IMR-90 (cell line): Measurements from ENCODE around the gene ZNF182. TPM values are rescaled to one million over a fixed set of nuclear protein-coding genes. Genes with fewer than 3 reads are reported as not detected.
"Not testable (repeated sequence)": the region's sequence is repeated elsewhere in the genome, so short reads cannot be mapped to it uniquely, and the experiment has no call there.

Experiments used
- ATAC-seq: fragments of 200-7000 bp; cut with Tn5 transposase; 2 replicates; pipeline ENCODE4 v1.9.1; 2020; ENCODE audit warnings: low read depth, mild to moderate bottlenecking, moderate library complexity
- BruUV-seq: library from RNA; stranded (reverse); fragments of 400-500 nt; replicated peaks from 2 replicates; lab custom pipeline; 2021; lab: Mats Ljungman, UMichigan
- CTCF ChIA-PET: fragments of 300-600 bp; formaldehyde crosslinking; extraction: SDS; loops from one replicate; lab custom pipeline; 2021; ENCODE audit warnings: antibody characterized with exemption; lab: Yijun Ruan, JAX
- POLR2A ChIA-PET: fragments of 300-600 bp; sonication (Branson Sonifier 250); formaldehyde crosslinking; loops from one replicate; lab custom pipeline; 2022; ENCODE audit warnings: antibody characterized with exemption; ENCODE audit not compliant: unreplicated experiment; lab: Charles Lee
- DNase-seq: peaks from one replicate; pipeline ENCODE4 v3.0.0; 2013
- H2AFZ ChIP-seq: replicated peaks from 2 replicates; pipeline ENCODE3; 2013; ENCODE audit warnings: low read length, mild to moderate bottlenecking; ENCODE audit not compliant: poor library complexity
- H2AK5ac ChIP-seq: 2 replicates; pipeline ENCODE4 v1.6.1; 2013; ENCODE audit warnings: low read depth, low read length, inconsistent platforms
- H2AK9ac ChIP-seq: replicated peaks from 2 replicates; pipeline ENCODE3; 2013; ENCODE audit warnings: mild to moderate bottlenecking, low read depth, low read length, moderate library complexity; ENCODE audit not compliant: poor library complexity
- H2BK120ac ChIP-seq: 2 replicates; pipeline ENCODE4 v1.6.1; 2013; ENCODE audit warnings: low read depth, low read length, inconsistent platforms
- H2BK15ac ChIP-seq: 3 replicates; pipeline ENCODE4 v1.6.1; 2013; ENCODE audit warnings: low read depth, low read length, inconsistent platforms
- H2BK20ac ChIP-seq: 2 replicates; pipeline ENCODE4 v1.6.1; 2013; ENCODE audit warnings: low read depth, mild to moderate bottlenecking, inconsistent platforms, low read length, moderate library complexity
- H2BK5ac ChIP-seq: 2 replicates; pipeline ENCODE4 v1.6.1; 2013; ENCODE audit warnings: mild to moderate bottlenecking, low read depth, low read length, inconsistent platforms; ENCODE audit not compliant: poor library complexity, severe bottlenecking
- H3K14ac ChIP-seq: replicated peaks from 2 replicates; pipeline ENCODE4 v1.6.1; 2013; ENCODE audit warnings: low read depth, low read length, inconsistent platforms
- H3K18ac ChIP-seq: 2 replicates; pipeline ENCODE4 v1.6.1; 2013; ENCODE audit warnings: low read depth, low read length, control low read depth
- H3K23ac ChIP-seq: 2 replicates; pipeline ENCODE4 v1.6.1; 2013; ENCODE audit warnings: low read depth, low read length, inconsistent platforms
- H3K27ac ChIP-seq: 2 replicates; pipeline ENCODE4 v1.5.1; 2013; ENCODE audit warnings: mild to moderate bottlenecking, control low read depth, low read length; ENCODE audit not compliant: insufficient read depth
- H3K27me3 ChIP-seq: 2 replicates; pipeline ENCODE4 v1.6.1; 2013; ENCODE audit warnings: low read length; ENCODE audit not compliant: control insufficient read depth, insufficient read depth
- H3K36me3 ChIP-seq: 2 replicates; pipeline ENCODE4 v1.6.1; 2013; ENCODE audit warnings: low read length, mixed read lengths; ENCODE audit not compliant: control insufficient read depth, insufficient read depth
- H3K4ac ChIP-seq: 2 replicates; pipeline ENCODE4 v1.6.1; 2013; ENCODE audit warnings: low read depth, low read length, inconsistent platforms
- H3K4me1 ChIP-seq: 2 replicates; pipeline ENCODE4 v1.6.1; 2013; ENCODE audit warnings: low read length, mixed read lengths; ENCODE audit not compliant: control insufficient read depth, insufficient read depth
- H3K4me2 ChIP-seq: 2 replicates; pipeline ENCODE4 v1.6.1; 2013; ENCODE audit warnings: low read depth, mild to moderate bottlenecking, control low read depth, low read length, moderate library complexity
- H3K4me3 ChIP-seq: 2 replicates; pipeline ENCODE4 v1.5.1; 2013; ENCODE audit warnings: low read depth, mild to moderate bottlenecking, control low read depth, low read length, moderate library complexity; ENCODE audit not compliant: insufficient read depth
- H3K56ac ChIP-seq: 2 replicates; pipeline ENCODE4 v1.6.1; 2013; ENCODE audit warnings: low read length, inconsistent platforms; ENCODE audit not compliant: insufficient read depth; ENCODE audit errors: extremely low read depth
- H3K79me1 ChIP-seq, 2 experiments: 2 replicates each; pipeline ENCODE4 v1.6.1; 2013; ENCODE audit warnings: low read length in 2 of 2, inconsistent platforms in 1 of 2, low read depth in 1 of 2
- H3K9ac ChIP-seq: 2 replicates; pipeline ENCODE4 v1.6.1; 2013; ENCODE audit warnings: low read depth, low read length, control low read depth
- H3K9me1 ChIP-seq: 2 replicates; pipeline ENCODE4 v1.6.1; 2013; ENCODE audit warnings: low read length, inconsistent platforms; ENCODE audit not compliant: insufficient read depth
- H3K9me3 ChIP-seq: 2 replicates; pipeline ENCODE4 v1.6.1; 2013; ENCODE audit warnings: low read length; ENCODE audit not compliant: control insufficient read depth, insufficient read depth
- H4K20me1 ChIP-seq: 2 replicates; pipeline ENCODE4 v1.6.1; 2013; ENCODE audit warnings: low read length, inconsistent platforms; ENCODE audit not compliant: insufficient read depth
- H4K5ac ChIP-seq: 2 replicates; pipeline ENCODE4 v1.6.1; 2013; ENCODE audit warnings: mild to moderate bottlenecking, low read depth, low read length, control low read depth
- H4K8ac ChIP-seq, 2 experiments: 2 replicates each; pipeline ENCODE4 v1.6.1; 2013; ENCODE audit warnings: low read depth in 2 of 2, low read length in 2 of 2, control low read depth in 1 of 2, inconsistent platforms in 1 of 2
- H4K91ac ChIP-seq: 2 replicates; pipeline ENCODE4 v1.6.1; 2013; ENCODE audit warnings: low read depth, low read length, inconsistent platforms; ENCODE audit not compliant: insufficient read depth
- WGBS, 2 experiments: methylation state at CpG; one replicate each; pipeline versions ENCODE4 v1.1.5 to v1.1.7; 2013; ENCODE audit warnings: missing lambda C conversion rate in 2 of 2; ENCODE audit not compliant: insufficient read length in 1 of 2; ENCODE audit errors: extremely low coverage in 2 of 2; 5-methylcytosine and 5-hydroxymethylcytosine counted together
- dilution Hi-C: fragments of 300-500 bp; cut with HindIII; formaldehyde crosslinking; loops from one replicate; pipeline ENCODE4 v1.14.3; 2018; ENCODE audit warnings: low sequenced_read_pairs; ENCODE audit not compliant: unreplicated experiment
- in situ Hi-C: fragments of 300-500 bp; cut with MboI; formaldehyde crosslinking; loops from 3 replicates; pipeline ENCODE4 v1.14.3; 2019; ENCODE audit warnings: low sequenced_read_pairs, inconsistent platforms, mixed read lengths
- intact Hi-C: fragments of 100-400 bp; cut with micrococcal nuclease; formaldehyde crosslinking; loops from 2 replicates; pipeline ENCODE4 v1.10.0; 2022
- polyA plus RNA-seq, 3 experiments: library from polyadenylated mRNA; depleted of rRNA; stranded (reverse); fragments of >200 nt; gene quantifications; 2 replicates each; pipeline ENCODE4 v1.2.3, GENCODE V29; 2012; ENCODE audit warnings: low replicate concordance in 1 of 3
- total RNA-seq: library from RNA; depleted of rRNA; stranded (reverse); fragments of >200 nt; gene quantifications from 2 replicates; pipeline ENCODE4 v1.2.3, GENCODE V29; 2012

The ZNF182 gene
- total and polyA plus RNA-seq, 2 of the 4 experiments (the other 2 are of a cell fraction): 1.7 to 3.0 TPM

DNA sequence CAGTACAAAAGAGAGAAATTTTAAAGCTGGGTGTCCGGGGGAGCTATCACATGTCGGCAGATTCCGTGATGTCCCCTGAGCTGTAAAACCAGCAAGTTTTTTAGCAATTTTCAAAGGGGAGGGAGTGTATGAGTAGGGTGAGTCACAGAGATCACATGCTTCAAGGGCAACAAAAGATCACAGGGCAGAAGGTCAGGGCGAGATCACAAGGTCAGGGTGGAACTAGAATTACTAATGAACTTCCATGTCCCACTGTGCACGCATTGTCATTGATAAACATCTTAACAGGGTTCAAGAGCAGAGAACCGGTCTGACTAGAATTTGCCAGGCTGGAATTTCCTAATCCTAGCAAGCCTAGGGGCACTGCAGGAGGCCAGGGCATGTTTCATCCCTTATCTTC lies 42.0 kb downstream of the ZNF182 start:
- BruUV-seq, H3K4me2 ChIP-seq, H3K56ac ChIP-seq, H4K91ac ChIP-seq, H2BK15ac ChIP-seq, H3K14ac ChIP-seq, H2BK120ac ChIP-seq, H3K79me1 ChIP-seq, H3K4ac ChIP-seq, H3K9me1 ChIP-seq, DNase-seq, H4K20me1 ChIP-seq, dilution Hi-C loops, H3K36me3 ChIP-seq, H2BK20ac ChIP-seq, intact Hi-C loops, H4K8ac ChIP-seq, H4K5ac ChIP-seq, H3K4me3 ChIP-seq, ATAC-seq, POLR2A ChIA-PET, H3K18ac ChIP-seq, H3K27me3 ChIP-seq, in situ Hi-C loops, H3K9ac ChIP-seq, H2AFZ ChIP-seq, H3K23ac ChIP-seq, CTCF ChIA-PET, H3K4me1 ChIP-seq, H2BK5ac ChIP-seq, H2AK9ac ChIP-seq, H2AK5ac ChIP-seq, H3K27ac ChIP-seq: not testable (repeated sequence)
- WGBS, 2 experiments: 47% methylated on average over 3 of the region's 6 CpGs; no CpG with 5 or more reads in 1 of the 2 experiments
- peaks cover 17% of the 10 kb centered on the region for H3K9me3 ChIP-seq
